Measurements from ENCODE around the gene DERA. TPM values are rescaled to one million over a fixed set of nuclear protein-coding genes. Genes with fewer than 3 reads are reported as not detected.

The DERA gene
- total and polyA plus RNA-seq, 2 experiments from 2014 or later, result 57.2 to 64.7 TPM

- H3K79me2 ChIP-seq, result no peaks in the 10 kb centered on the region
- no peaks in the 10 kb centered on the region for H3K9me3 ChIP-seq (ENCODE audit: low read depth)
- H3K4me2 ChIP-seq, result no peak overlapping the region
- no peaks in the 10 kb centered on the region for H3K36me3 ChIP-seq (replicated peaks; ENCODE audit: insufficient read depth, low read depth)
- H3K4me1 ChIP-seq (ENCODE audit: insufficient read depth), result peaks cover 39% of the 10 kb centered on the region
- TF ChIP-seq EZH2phosphoT487 (IDR thresholded peaks at IDR 0.05; ENCODE audit: low read depth, severe bottlenecking, unreplicated experiment) (no peak), EZH2 (IDR thresholded peaks at IDR 0.05; ENCODE audit: borderline replicate concordance) (no peak), CTCF (IDR thresholded peaks at IDR 0.05; ENCODE audit: poor library complexity) (no peak)
- DNase-seq (ENCODE audit: low spot score), result no peak
- no peaks in the 10 kb centered on the region for H3K27me3 ChIP-seq
- H3K27ac ChIP-seq, result no peak overlapping the region
- no peak overlapping the region for H3K4me3 ChIP-seq
- H4K20me1 ChIP-seq (ENCODE audit: insufficient read depth, poor library complexity, severe bottlenecking), result no peaks in the 10 kb centered on the region
- H3K9me2 ChIP-seq (replicated peaks; ENCODE audit: insufficient read depth), result no peaks in the 10 kb centered on the region
- no peak overlapping the region for H2AFZ ChIP-seq
- 72% methylated on average over 5 of the region's 5 CpGs for WGBS (ENCODE audit: low lambda C conversion rate, missing lambda C conversion rate)
Observed at GRCh38 chr12:15982071-15982470, 70.9 kb downstream of the DERA start.

GRCh38 chr12:15982471-15982870 is 71.3 kb downstream of the DERA start:
- no peaks in the 10 kb centered on the region for H4K20me1 ChIP-seq (ENCODE audit: insufficient read depth, poor library complexity, severe bottlenecking)
- H3K4me2 ChIP-seq, result no peak overlapping the region
- TF ChIP-seq EZH2phosphoT487 (IDR thresholded peaks at IDR 0.05; ENCODE audit: low read depth, severe bottlenecking, unreplicated experiment), result no peak
- peak; percentile 65 for TF ChIP-seq CTCF (IDR thresholded peaks at IDR 0.05; ENCODE audit: poor library complexity)
- no peak overlapping the region for H3K27ac ChIP-seq
- H3K27me3 ChIP-seq, result no peaks in the 10 kb centered on the region
- no peak overlapping the region for H2AFZ ChIP-seq
- H3K4me1 ChIP-seq (ENCODE audit: insufficient read depth), result peaks cover 39% of the 10 kb centered on the region
- DNase-seq (ENCODE audit: low spot score), result peak; percentile 28
- 64% methylated on average over 3 of the region's 3 CpGs for WGBS (ENCODE audit: low lambda C conversion rate, missing lambda C conversion rate)
- no peaks in the 10 kb centered on the region for H3K9me3 ChIP-seq (ENCODE audit: low read depth)
- no peak overlapping the region for H3K4me3 ChIP-seq
- no peaks in the 10 kb centered on the region for H3K79me2 ChIP-seq
- H3K36me3 ChIP-seq (replicated peaks; ENCODE audit: insufficient read depth, low read depth), result no peaks in the 10 kb centered on the region
- H3K9me2 ChIP-seq (replicated peaks; ENCODE audit: insufficient read depth), result no peaks in the 10 kb centered on the region

GRCh38 chr12:15982921-15983320 is 71.8 kb downstream of the DERA start:
- Histone ChIP-seq H3K4me3 (no peak overlapping the region), H4K20me1 (ENCODE audit: insufficient read depth, poor library complexity, severe bottlenecking) (no peaks in the 10 kb centered on the region), H3K9me2 (replicated peaks; ENCODE audit: insufficient read depth) (no peaks in the 10 kb centered on the region), H3K36me3 (replicated peaks; ENCODE audit: insufficient read depth, low read depth) (no peaks in the 10 kb centered on the region), H3K9me3 (ENCODE audit: low read depth) (no peaks in the 10 kb centered on the region), H3K27me3 (no peaks in the 10 kb centered on the region), H2AFZ (no peak overlapping the region), H3K4me1 (ENCODE audit: insufficient read depth) (peaks cover 36% of the 10 kb centered on the region), H3K79me2 (no peaks in the 10 kb centered on the region), H3K4me2 (no peak overlapping the region), H3K27ac (no peak overlapping the region)
- no peak for DNase-seq (ENCODE audit: low spot score)
- no peak for TF ChIP-seq EZH2 (IDR thresholded peaks at IDR 0.05; ENCODE audit: borderline replicate concordance)
- TF ChIP-seq CTCF (IDR thresholded peaks at IDR 0.05; ENCODE audit: poor library complexity), result no peak
- TF ChIP-seq EZH2phosphoT487 (IDR thresholded peaks at IDR 0.05; ENCODE audit: low read depth, severe bottlenecking, unreplicated experiment), result no peak

Measured in hepatocyte (in vitro differentiated cells).